Measurements from ENCODE around the gene MX1. TPM values are rescaled to one million over a fixed set of nuclear protein-coding genes. Genes with fewer than 3 reads are reported as not detected.

Gene MX1
- total and polyA plus RNA-seq, 2 donors (not counting 1 experiment from before 2014, with no cell fraction given): 10.3 to 17.5 TPM

GRCh38 chr21:41402231-41402630 is 23.8 kb upstream of the MX1 start:
- Histone ChIP-seq H3K36me3 (ENCODE audit: control insufficient read depth, insufficient read depth, low read length) (no peaks in the 10 kb centered on the region), H3K9ac (ENCODE audit: insufficient read depth, low read length) (no peak overlapping the region), H3K79me2 (ENCODE audit: control insufficient read depth, insufficient read depth, low read length) (no peaks in the 10 kb centered on the region), H3K27me3 (ENCODE audit: control insufficient read depth, insufficient read depth, low read length) (no peaks in the 10 kb centered on the region), H3K4me1 (ENCODE audit: control insufficient read depth, extremely low read depth, insufficient read depth, low read length) (no peaks in the 10 kb centered on the region), H4K20me1 (ENCODE audit: control insufficient read depth, extremely low read depth, insufficient read depth, low read length) (no peaks in the 10 kb centered on the region), H3K4me2 (ENCODE audit: extremely low read depth, insufficient read depth, low read length) (no peak overlapping the region), H3K4me3 (replicated peaks in 1 of 4; ENCODE audit: control extremely low read depth in 1 of 4, insufficient read depth in 1 of 4, low read depth in 3 of 4, low read length in 4 of 4) (no peak overlapping the region), H3K27ac (ENCODE audit: insufficient read depth, low read length) (no peak overlapping the region), H2AFZ (ENCODE audit: low read length) (no peak overlapping the region), H3K9me3 (ENCODE audit: control insufficient read depth, insufficient read depth, low read depth, low read length) (no peaks in the 10 kb centered on the region)
- TF ChIP-seq EZH2 (IDR thresholded peaks at IDR 0.05; ENCODE audit: low read length, missing control alignments) (no peak), CTCF (conservative IDR thresholded peaks at IDR 0.05 in 1 of 2, IDR thresholded peaks at IDR 0.05 in 1 of 2; ENCODE audit: low read depth in 1 of 2, low read length in 2 of 2) (no peak)
- no peak for DNase-seq (ENCODE audit: low read depth in 2 of 2)

- Histone ChIP-seq H3K36me3 (ENCODE audit: control insufficient read depth, insufficient read depth, low read length) (no peaks in the 10 kb centered on the region), H3K27ac (ENCODE audit: insufficient read depth, low read length) (no peak overlapping the region), H4K20me1 (ENCODE audit: control insufficient read depth, extremely low read depth, insufficient read depth, low read length) (no peaks in the 10 kb centered on the region), H3K4me2 (ENCODE audit: extremely low read depth, insufficient read depth, low read length) (no peak overlapping the region), H3K4me1 (ENCODE audit: control insufficient read depth, extremely low read depth, insufficient read depth, low read length) (no peaks in the 10 kb centered on the region), H3K9me3 (ENCODE audit: control insufficient read depth, insufficient read depth, low read depth, low read length) (no peaks in the 10 kb centered on the region), H3K9ac (ENCODE audit: insufficient read depth, low read length) (no peak overlapping the region), H3K27me3 (ENCODE audit: control insufficient read depth, insufficient read depth, low read length) (no peaks in the 10 kb centered on the region), H2AFZ (ENCODE audit: low read length) (no peak overlapping the region), H3K79me2 (ENCODE audit: control insufficient read depth, insufficient read depth, low read length) (no peaks in the 10 kb centered on the region), H3K4me3 (replicated peaks in 1 of 4; ENCODE audit: control extremely low read depth in 1 of 4, insufficient read depth in 1 of 4, low read depth in 3 of 4, low read length in 4 of 4) (no peak overlapping the region)
- no peak for DNase-seq (ENCODE audit: low read depth in 2 of 2)
- TF ChIP-seq CTCF (conservative IDR thresholded peaks at IDR 0.05 in 1 of 2, IDR thresholded peaks at IDR 0.05 in 1 of 2; ENCODE audit: low read depth in 1 of 2, low read length in 2 of 2) (no peak), EZH2 (IDR thresholded peaks at IDR 0.05; ENCODE audit: low read length, missing control alignments) (no peak)
Observed at GRCh38 chr21:41402796-41403195, 23.2 kb upstream of the MX1 start.

- H3K4me3 ChIP-seq (replicated peaks in 1 of 4; ENCODE audit: control extremely low read depth in 1 of 4, insufficient read depth in 1 of 4, low read depth in 3 of 4, low read length in 4 of 4): no peak overlapping the region
- no peak overlapping the region for H3K27ac ChIP-seq (ENCODE audit: insufficient read depth, low read length)
- no peak overlapping the region for H3K9ac ChIP-seq (ENCODE audit: insufficient read depth, low read length)
- no peak overlapping the region for H3K4me2 ChIP-seq (ENCODE audit: extremely low read depth, insufficient read depth, low read length)
- DNase-seq (ENCODE audit: low read depth in 2 of 2): no peak
- H4K20me1 ChIP-seq (ENCODE audit: control insufficient read depth, extremely low read depth, insufficient read depth, low read length): no peaks in the 10 kb centered on the region
- no peak overlapping the region for H2AFZ ChIP-seq (ENCODE audit: low read length)
- no peaks in the 10 kb centered on the region for H3K27me3 ChIP-seq (ENCODE audit: control insufficient read depth, insufficient read depth, low read length)
- TF ChIP-seq EZH2 (IDR thresholded peaks at IDR 0.05; ENCODE audit: low read length, missing control alignments) (no peak), CTCF (conservative IDR thresholded peaks at IDR 0.05 in 1 of 2, IDR thresholded peaks at IDR 0.05 in 1 of 2; ENCODE audit: low read depth in 1 of 2, low read length in 2 of 2) (no peak)
- H3K4me1 ChIP-seq (ENCODE audit: control insufficient read depth, extremely low read depth, insufficient read depth, low read length): no peaks in the 10 kb centered on the region
- no peaks in the 10 kb centered on the region for H3K9me3 ChIP-seq (ENCODE audit: control insufficient read depth, insufficient read depth, low read depth, low read length)
- no peaks in the 10 kb centered on the region for H3K36me3 ChIP-seq (ENCODE audit: control insufficient read depth, insufficient read depth, low read length)
- no peaks in the 10 kb centered on the region for H3K79me2 ChIP-seq (ENCODE audit: control insufficient read depth, insufficient read depth, low read length)
Observed at GRCh38 chr21:41403331-41403730, 22.7 kb upstream of the MX1 start.
